Thyroid gland (tissue), 4 donors: ENCODE results near the gene KATNAL1.

Experiments used
- POLR2A ChIP-seq, 2 donors: fragments of 450-650 bp; IDR thresholded peaks; one replicate each; pipeline ENCODE4 v1.6.1; 2017; ENCODE audit warnings: antibody characterized with exemption in 2 of 2, mild to moderate bottlenecking in 2 of 2, moderate library complexity in 1 of 2
- TF ChIP-seq, protein P1 (sequence below), 6 experiments: fragments of 200-600 bp in 3 of 6; fragments of 450-650 bp in 3 of 6; sonication (generic) in 3 of 6; IDR thresholded peaks; one replicate each; pipeline ENCODE4 v1.5.1; 2016 to 2019; ENCODE audit warnings: antibody characterized with exemption in 6 of 6, mild to moderate bottlenecking in 2 of 6, inconsistent platforms in 1 of 6, moderate library complexity in 1 of 6

DNA sequence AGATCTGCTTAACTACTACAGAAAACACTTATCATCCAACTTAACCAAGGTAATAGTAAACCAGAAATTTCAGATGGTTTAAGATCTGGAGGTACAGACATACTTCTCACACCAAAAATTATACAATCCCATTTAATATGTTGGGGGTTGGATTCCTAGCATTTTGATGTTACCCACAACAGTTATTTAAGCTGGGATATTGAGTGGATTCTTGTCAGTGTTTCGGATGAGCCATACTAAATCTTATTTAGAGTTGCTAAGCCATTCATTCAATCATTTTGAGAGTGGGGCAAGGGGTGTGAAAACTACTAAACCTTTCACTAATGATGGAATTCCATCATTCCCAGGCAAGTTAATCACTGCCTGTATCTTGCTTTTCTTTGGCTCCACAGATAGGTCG is 40.6 kb downstream of the KATNAL1 start:
- TF ChIP-seq POLR2A (IDR thresholded peaks at IDR 0.05): no peak
- TF ChIP-seq, protein P1, sequence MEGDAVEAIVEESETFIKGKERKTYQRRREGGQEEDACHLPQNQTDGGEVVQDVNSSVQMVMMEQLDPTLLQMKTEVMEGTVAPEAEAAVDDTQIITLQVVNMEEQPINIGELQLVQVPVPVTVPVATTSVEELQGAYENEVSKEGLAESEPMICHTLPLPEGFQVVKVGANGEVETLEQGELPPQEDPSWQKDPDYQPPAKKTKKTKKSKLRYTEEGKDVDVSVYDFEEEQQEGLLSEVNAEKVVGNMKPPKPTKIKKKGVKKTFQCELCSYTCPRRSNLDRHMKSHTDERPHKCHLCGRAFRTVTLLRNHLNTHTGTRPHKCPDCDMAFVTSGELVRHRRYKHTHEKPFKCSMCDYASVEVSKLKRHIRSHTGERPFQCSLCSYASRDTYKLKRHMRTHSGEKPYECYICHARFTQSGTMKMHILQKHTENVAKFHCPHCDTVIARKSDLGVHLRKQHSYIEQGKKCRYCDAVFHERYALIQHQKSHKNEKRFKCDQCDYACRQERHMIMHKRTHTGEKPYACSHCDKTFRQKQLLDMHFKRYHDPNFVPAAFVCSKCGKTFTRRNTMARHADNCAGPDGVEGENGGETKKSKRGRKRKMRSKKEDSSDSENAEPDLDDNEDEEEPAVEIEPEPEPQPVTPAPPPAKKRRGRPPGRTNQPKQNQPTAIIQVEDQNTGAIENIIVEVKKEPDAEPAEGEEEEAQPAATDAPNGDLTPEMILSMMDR (IDR thresholded peaks at IDR 0.05): no peak
